Measurements from ENCODE around the gene C19orf85.
"Not testable (repeated sequence)": the region's sequence is repeated elsewhere in the genome, so short reads cannot be mapped to it uniquely, and the experiment has no call there.

Gene C19orf85

GRCh38 chr19:55424518-55424917 lies 40.0 kb downstream of the C19orf85 start:
- no peak overlapping the region for H3K9ac ChIP-seq (ENCODE audit: insufficient read length)
- no peak overlapping the region for H3K27ac ChIP-seq
- no peaks in the 10 kb centered on the region for H3K9me3 ChIP-seq (ENCODE audit: low read depth, low read length)
- no peak for DNase-seq (ENCODE audit: low read depth, low spot score)
- H3K4me3 ChIP-seq = no peak overlapping the region
- H3K36me3 ChIP-seq (ENCODE audit: insufficient read depth, low read length) = no peaks in the 10 kb centered on the region
- TF ChIP-seq FOXP2 (optimal IDR thresholded peaks at IDR 0.05; ENCODE audit: control extremely low read depth, extremely low read length, insufficient read depth) (no peak), EZH2 (IDR thresholded peaks at IDR 0.05) (no peak), POLR2AphosphoS5 (IDR thresholded peaks at IDR 0.05; ENCODE audit: borderline replicate concordance, low read depth, low read length) (no peak)

GRCh38 chr19:55423225-55424005 lies 41.1 kb downstream of the C19orf85 start:
- DNase-seq (ENCODE audit: low read depth, low spot score) = no peak
- Histone ChIP-seq H3K27ac (no peak overlapping the region), H3K9ac (ENCODE audit: insufficient read length) (no peak overlapping the region), H3K4me3 (no peak overlapping the region), H3K36me3 (ENCODE audit: insufficient read depth, low read length) (no peaks in the 10 kb centered on the region), H3K9me3 (ENCODE audit: low read depth, low read length) (no peaks in the 10 kb centered on the region)
- TF ChIP-seq POLR2AphosphoS5 (IDR thresholded peaks at IDR 0.05; ENCODE audit: borderline replicate concordance, low read depth, low read length) = no peak
- no peak for TF ChIP-seq EZH2 (IDR thresholded peaks at IDR 0.05)
- TF ChIP-seq FOXP2 (optimal IDR thresholded peaks at IDR 0.05; ENCODE audit: control extremely low read depth, extremely low read length, insufficient read depth) = no peak

GRCh38 chr19:55421281-55421680 lies 43.3 kb downstream of the C19orf85 start:
- H3K27ac ChIP-seq; H3K4me3 ChIP-seq; DNase-seq (ENCODE audit: low read depth, low spot score); H3K9ac ChIP-seq (ENCODE audit: insufficient read length); H3K9me3 ChIP-seq (ENCODE audit: low read depth, low read length); H3K36me3 ChIP-seq (ENCODE audit: insufficient read depth, low read length): not testable (repeated sequence)

GRCh38 chr19:55419624-55420236 lies 44.8 kb downstream of the C19orf85 start:
- no peak overlapping the region for H3K4me3 ChIP-seq
- H3K36me3 ChIP-seq (ENCODE audit: insufficient read depth, low read length) = no peaks in the 10 kb centered on the region
- no peaks in the 10 kb centered on the region for H3K9me3 ChIP-seq (ENCODE audit: low read depth, low read length)
- no peak overlapping the region for H3K27ac ChIP-seq
- no peak overlapping the region for H3K9ac ChIP-seq (ENCODE audit: insufficient read length)
- DNase-seq (ENCODE audit: low read depth, low spot score) = no peak
- TF ChIP-seq FOXP2 (optimal IDR thresholded peaks at IDR 0.05; ENCODE audit: control extremely low read depth, extremely low read length, insufficient read depth) = no peak
- no peak for TF ChIP-seq EZH2 (IDR thresholded peaks at IDR 0.05)
- no peak for TF ChIP-seq POLR2AphosphoS5 (IDR thresholded peaks at IDR 0.05; ENCODE audit: borderline replicate concordance, low read depth, low read length)

- no peak for TF ChIP-seq EZH2 (IDR thresholded peaks at IDR 0.05)
- no peak for TF ChIP-seq POLR2AphosphoS5 (IDR thresholded peaks at IDR 0.05; ENCODE audit: borderline replicate concordance, low read depth, low read length)
- no peak for TF ChIP-seq FOXP2 (optimal IDR thresholded peaks at IDR 0.05; ENCODE audit: control extremely low read depth, extremely low read length, insufficient read depth)
- no peak for DNase-seq (ENCODE audit: low read depth, low spot score)
- H3K27ac ChIP-seq = no peak overlapping the region
Measured at GRCh38 chr19:55419103-55419502, 45.4 kb downstream of the C19orf85 start.

GRCh38 chr19:55418185-55418584 lies 46.4 kb downstream of the C19orf85 start:
- TF ChIP-seq EZH2 (IDR thresholded peaks at IDR 0.05) (no peak), POLR2AphosphoS5 (IDR thresholded peaks at IDR 0.05; ENCODE audit: borderline replicate concordance, low read depth, low read length) (no peak), FOXP2 (optimal IDR thresholded peaks at IDR 0.05; ENCODE audit: control extremely low read depth, extremely low read length, insufficient read depth) (no peak)
- H3K9me3 ChIP-seq (ENCODE audit: low read depth, low read length) = no peaks in the 10 kb centered on the region
- DNase-seq (ENCODE audit: low read depth, low spot score) = peak; percentile 73
- no peak overlapping the region for H3K27ac ChIP-seq
- H3K36me3 ChIP-seq (ENCODE audit: insufficient read depth, low read length) = no peaks in the 10 kb centered on the region
- H3K4me3 ChIP-seq = no peak overlapping the region
- no peak overlapping the region for H3K9ac ChIP-seq (ENCODE audit: insufficient read length)

More at GRCh38 chr19:55419103-55419502, 45.4 kb downstream of the C19orf85 start:
- H3K9ac ChIP-seq (ENCODE audit: insufficient read length) = no peak overlapping the region
- H3K4me3 ChIP-seq = no peak overlapping the region
- H3K36me3 ChIP-seq (ENCODE audit: insufficient read depth, low read length) = no peaks in the 10 kb centered on the region
- no peaks in the 10 kb centered on the region for H3K9me3 ChIP-seq (ENCODE audit: low read depth, low read length)
